GM18498 (cell line): ENCODE results near the gene RFT1.

Source experiments
- ATAC-seq: cut with Tn5 transposase; IDR thresholded peaks from one replicate; pipeline ENCODE4 v1.9.1; 2021; ENCODE audit warnings: mild to moderate bottlenecking, moderate library complexity; ENCODE audit not compliant: unreplicated experiment

The RFT1 gene, protein sequence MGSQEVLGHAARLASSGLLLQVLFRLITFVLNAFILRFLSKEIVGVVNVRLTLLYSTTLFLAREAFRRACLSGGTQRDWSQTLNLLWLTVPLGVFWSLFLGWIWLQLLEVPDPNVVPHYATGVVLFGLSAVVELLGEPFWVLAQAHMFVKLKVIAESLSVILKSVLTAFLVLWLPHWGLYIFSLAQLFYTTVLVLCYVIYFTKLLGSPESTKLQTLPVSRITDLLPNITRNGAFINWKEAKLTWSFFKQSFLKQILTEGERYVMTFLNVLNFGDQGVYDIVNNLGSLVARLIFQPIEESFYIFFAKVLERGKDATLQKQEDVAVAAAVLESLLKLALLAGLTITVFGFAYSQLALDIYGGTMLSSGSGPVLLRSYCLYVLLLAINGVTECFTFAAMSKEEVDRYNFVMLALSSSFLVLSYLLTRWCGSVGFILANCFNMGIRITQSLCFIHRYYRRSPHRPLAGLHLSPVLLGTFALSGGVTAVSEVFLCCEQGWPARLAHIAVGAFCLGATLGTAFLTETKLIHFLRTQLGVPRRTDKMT

GRCh38 chr3:53130179-53131061 lies at the start of gene RFT1:
Gene RFT1 (minus strand): TSS chr3:53130435. CDS start chr3:53130400, 35 bp downstream.
- peak; percentile 87 for ATAC-seq

- ATAC-seq: no peak
Observed at GRCh38 chr3:53179580-53179979, 49.3 kb upstream of the RFT1 start.

DNA sequence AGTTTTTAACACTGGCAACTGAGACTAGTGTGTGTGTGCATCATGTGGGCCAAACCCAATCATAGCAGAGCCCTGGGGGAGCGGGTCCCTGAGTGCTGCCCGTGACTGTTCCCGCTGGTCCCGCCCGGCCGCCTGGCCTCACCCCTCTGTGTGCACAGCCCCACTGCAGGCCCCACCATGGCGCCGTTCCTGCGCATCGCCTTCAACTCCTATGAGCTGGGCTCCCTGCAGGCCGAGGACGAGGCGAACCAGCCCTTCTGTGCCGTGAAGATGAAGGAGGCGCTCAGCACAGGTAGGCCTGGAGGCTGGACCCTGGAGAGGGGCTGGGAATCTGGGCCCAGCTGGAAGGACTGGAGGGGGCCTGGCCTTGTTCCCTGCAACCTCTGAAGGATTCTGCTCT lies 48.0 kb upstream of the RFT1 start:
- ATAC-seq: no peak

DNA sequence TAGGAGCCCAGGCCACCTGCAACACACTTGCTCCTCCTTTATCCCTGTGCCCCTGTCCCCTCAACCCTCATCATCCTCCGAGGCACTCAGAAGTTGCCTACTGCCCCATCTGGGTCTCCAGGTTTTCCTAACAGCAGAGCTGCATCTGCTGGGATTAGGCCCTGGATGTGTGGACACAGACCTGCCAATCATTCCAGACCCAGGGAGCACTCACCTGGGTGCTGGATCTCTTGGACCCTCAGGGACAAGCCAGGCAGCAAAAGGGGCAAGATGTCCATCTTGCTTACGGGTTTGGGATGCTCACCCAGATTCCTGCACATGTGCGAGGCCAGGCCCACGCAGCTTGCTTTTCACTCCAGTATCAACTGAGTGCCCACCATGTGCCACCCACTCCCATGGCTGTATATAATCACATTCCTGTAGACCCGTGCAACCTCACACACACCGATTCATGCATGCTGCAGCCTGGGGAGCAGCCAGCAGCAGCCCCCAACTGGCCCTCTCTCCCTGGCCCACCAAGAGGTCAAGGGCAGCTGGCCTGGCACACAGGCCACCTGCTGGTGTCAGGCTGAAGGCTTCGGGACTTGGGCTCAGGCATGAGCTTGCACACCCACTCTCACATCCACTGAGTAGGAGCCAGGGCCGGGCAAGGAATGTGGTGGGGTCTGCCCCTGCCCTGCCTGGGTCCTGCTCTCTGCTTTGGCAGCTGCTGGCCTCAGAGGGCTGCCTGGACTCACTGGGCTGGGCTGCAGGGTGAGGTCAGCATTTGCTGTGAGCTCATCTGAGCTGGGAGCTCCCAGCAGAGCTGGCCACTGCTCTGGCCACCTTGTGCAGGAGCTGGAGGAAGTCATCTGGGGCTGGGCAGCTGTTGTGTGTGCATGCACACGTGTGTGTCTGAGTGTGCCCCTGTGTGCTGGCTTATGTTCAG lies 45.6 kb upstream of the RFT1 start:
- no peak for ATAC-seq

DNA sequence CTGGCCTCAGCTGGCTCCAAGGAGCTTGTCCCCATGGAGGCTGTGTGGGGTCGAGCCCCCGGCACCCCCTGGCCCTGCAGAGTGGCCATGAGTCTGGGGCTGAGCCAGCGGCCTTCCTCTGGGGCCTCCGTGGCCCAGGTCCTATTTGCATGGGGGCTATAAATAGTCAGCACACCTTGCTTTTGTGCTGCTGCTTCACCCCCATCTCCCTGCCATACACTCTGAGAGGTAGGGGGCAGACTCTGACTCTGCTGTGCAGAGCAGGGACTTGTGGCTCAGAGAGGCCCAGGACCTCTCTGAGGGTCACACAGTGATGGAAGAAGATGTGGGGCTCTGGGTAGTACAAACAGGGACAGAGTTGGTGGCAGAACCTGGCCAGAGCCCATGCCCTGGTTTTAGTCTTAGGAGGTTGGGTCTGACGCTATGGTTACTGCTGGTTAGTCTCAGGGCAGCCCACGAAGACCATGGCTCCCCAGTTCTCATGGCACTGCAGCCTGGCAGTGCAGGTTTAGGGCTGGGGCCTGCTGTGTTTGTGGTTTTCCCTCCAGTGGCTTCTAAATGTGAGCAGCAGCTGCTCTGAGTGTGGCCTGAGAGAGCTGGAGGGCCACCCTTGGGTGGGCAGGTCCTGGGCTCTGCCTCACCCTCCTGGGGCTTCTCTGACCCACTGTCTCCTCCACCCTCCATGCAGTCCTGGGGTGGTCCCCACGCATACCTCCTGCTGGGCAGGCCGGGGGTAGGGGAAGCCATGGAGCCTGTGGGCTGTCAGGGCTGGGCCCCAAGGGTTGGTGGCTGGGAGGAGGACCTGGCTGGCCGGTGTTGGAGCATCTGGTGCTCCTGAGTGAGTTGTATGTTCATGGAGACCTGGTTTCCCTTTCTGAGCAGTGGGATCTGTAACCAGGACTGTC lies 44.4 kb upstream of the RFT1 start:
- ATAC-seq: peak; percentile 67

DNA sequence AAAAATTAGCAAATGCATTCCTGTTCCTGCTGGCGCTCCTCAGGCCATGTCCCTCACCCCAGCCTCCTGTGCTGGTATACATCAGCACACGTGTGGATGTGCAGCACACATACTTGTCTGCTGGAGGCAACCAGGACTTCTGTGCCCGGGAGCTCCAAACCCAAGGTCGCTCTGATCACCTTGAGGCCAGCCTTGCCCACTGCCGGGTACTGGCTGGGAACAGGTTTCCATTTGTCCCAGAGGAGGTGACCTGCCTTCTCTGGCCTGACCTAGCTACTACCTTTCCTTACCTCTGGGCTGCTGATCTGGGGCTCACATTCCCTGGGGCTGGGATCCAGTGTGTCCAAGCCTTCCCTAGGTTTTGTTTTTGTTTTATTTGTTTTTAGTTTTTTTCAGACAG lies 42.9 kb upstream of the RFT1 start:
- ATAC-seq: no peak

GRCh38 chr3:53171827-53172505 lies 41.7 kb upstream of the RFT1 start:
- ATAC-seq: no peak

DNA sequence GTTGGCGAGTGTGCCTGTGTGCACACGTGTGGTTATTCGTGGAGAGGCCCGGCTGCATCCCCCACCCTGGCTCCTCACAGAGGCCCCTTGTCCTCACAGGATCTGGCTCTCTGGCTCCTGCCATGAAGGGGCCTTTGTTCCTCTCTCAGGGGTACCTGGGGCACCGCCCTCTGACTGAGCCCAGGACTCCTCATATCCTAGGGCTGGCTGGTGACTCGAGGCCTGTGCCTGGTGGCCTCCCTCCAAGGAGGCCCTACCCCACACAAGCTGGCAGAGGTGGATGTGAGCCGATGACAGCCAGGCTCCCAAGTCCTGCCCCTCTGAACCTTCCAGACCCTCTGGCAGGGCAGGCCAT lies 40.8 kb upstream of the RFT1 start:
- ATAC-seq: no peak

- peak; percentile 44 for ATAC-seq
Observed at GRCh38 chr3:53170325-53171063, 40.3 kb upstream of the RFT1 start.

DNA sequence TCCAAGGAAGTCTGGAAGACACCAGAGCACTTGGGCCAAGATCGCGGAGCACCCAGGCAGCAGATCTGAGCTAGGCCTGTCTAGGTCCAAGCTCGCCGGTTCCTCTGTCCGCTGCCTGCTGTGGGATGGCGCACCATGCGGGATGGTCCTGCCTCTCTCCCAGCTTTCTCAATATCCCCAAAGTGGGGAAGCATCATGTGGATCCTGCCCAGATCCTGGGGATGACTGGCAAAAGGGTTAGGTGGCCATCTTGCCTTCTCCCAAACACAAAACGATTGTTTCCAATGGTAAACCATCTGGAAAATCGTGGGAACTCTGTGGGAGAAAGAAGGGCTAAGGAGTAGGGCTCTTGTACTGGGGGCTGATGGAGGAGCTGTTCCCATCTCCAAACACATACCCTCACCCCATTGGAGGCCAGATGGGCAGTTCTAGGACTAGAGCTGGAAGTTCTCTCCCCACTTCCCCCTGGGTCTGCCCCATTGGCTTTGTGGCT lies 39.6 kb upstream of the RFT1 start:
- ATAC-seq: no peak

DNA sequence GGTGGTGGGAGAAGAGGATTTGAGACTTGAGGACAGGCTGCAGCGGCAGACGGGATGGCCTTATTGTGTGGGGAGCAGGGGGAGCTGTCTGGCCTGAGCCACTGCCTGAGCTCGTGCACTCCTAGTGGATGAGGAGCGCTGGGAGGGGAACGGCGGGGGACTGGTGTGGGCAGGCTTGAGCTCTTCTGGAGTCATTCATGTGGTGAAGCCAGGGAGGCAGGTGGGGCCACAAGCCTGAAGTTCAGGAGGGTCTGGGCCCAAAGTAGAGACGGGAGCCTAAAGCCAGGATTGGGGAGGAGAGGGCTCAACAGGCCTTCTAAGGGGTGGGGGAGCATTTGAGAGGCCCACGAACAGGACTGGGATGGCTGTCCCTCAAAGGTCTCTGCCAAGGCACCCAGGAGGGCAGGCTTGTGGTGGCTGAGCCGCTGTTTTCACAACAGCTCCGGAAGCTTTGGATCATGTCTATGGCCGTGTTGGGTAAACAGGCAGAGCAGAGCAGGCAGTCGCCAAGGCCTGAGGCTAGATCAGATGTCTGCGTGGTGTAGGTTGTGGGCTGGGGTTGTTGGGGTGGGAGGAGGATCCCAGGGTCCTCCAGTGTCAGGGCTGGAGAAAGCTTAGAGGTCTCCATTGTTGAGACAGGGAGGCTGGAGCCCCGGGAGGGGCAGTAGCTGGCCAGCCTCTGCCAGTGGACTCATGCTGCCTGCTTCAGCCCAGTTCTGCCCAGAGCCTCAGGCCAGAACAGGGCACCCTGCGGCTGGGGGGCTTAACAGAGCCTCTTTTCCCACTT lies 39.0 kb upstream of the RFT1 start:
- no peak for ATAC-seq

GRCh38 chr3:53168175-53168923 lies 38.1 kb upstream of the RFT1 start:
- no peak for ATAC-seq

- ATAC-seq: peak; percentile 38
Observed at GRCh38 chr3:53167418-53168174, 37.4 kb upstream of the RFT1 start.

DNA sequence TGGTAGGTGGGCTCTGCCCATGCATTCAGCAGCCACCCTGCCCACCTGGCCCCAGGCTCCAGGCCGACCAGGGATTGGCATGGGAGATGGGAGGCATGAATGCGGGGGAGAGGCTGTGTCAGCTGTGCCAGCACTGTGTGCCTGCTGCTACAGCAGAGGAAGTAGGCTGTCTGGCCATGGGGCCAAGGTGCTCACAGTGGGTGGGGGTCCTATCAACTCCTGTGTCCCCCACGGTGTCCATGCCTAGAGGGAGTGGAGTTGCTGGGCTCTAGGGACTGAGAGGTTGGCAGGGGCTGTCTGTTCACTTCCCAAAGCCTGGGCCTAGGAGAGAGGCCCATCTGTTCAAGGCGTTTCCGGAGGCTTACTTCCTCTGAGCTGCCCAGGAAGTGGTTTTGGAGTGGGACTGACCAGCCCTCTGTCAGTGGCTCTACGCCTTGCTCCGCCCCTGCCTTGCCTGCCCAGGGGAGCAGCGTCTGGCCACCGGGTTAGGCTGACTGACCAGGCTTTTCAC lies 36.6 kb upstream of the RFT1 start:
- ATAC-seq: no peak

DNA sequence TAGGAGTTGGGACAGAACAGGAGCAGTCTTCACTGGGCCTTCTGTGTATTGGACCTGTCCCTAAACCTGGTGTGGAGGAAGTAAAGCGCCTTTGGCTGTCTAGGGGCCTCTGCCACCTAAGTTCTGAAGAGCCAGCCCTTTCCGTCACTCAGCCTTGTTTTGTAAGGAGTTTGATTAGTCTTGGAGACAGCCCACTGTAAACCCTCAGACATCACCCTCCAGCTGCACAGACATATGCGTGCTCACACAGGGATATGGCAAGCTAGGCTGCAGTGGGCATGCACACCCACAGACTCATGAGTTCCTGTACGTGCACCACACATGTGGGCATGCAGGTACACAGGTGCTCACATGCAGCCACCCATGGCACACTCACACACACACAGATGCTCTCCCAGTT lies 36.0 kb upstream of the RFT1 start:
- ATAC-seq: no peak

DNA sequence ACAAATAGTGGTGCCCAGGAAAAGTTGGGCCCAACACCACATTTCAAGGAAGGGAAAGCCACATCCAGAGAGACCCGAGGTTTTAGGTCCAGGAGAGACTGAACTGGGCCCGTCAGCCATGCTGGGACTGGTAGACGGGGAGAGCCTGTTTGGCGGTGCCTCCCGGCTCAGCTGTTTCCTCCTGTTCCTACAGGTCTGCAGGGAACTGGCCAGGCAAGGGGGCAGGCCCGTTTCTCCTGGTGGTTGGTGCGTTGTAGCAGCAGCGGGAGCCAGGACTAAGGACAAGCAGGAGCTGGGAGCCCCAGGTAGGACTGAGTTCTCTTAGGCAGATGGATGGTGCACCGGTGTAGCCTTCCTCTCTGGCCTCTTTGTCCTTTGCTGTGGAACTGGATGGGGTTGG lies 34.7 kb upstream of the RFT1 start:
- ATAC-seq: no peak
